Choroid plexus epithelial cell (primary cell): Measurements from ENCODE around the gene CCDC38.

Experiments
- DNase-seq: peaks from one replicate; pipeline ENCODE4 v3.0.0-alpha.2; 2010; ENCODE audit warnings: low read depth
- H3K4me3 ChIP-seq: 2 replicates; pipeline ENCODE4 v1.5.1; 2011; ENCODE audit warnings: low read depth, mild to moderate bottlenecking, control low read depth, low read length, moderate library complexity
- CTCF ChIP-seq: conservative IDR thresholded peaks from 2 replicates; pipeline ENCODE4 v1.5.1; 2011; ENCODE audit warnings: low read depth, mild to moderate bottlenecking, control low read depth, inconsistent platforms, low read length, moderate library complexity

CCDC38 gene

GRCh38 chr12:95919110-95919509 is 23.3 kb downstream of the CCDC38 start:
- TF ChIP-seq CTCF: no peak
- no peak for DNase-seq
- H3K4me3 ChIP-seq: no peak overlapping the region

- H3K4me3 ChIP-seq: no peak overlapping the region
- peak; percentile 92 for TF ChIP-seq CTCF
- DNase-seq: peak; percentile 73
Measured at GRCh38 chr12:95918194-95918993, 24.0 kb downstream of the CCDC38 start.

- DNase-seq: no peak
- no peak overlapping the region for H3K4me3 ChIP-seq
- no peak for TF ChIP-seq CTCF
Measured at GRCh38 chr12:95909871-95910270, 32.5 kb downstream of the CCDC38 start.

- H3K4me3 ChIP-seq: no peak overlapping the region
- TF ChIP-seq CTCF: no peak
- peak; percentile 58 for DNase-seq
Measured at GRCh38 chr12:95908573-95908972, 33.8 kb downstream of the CCDC38 start.

- DNase-seq: no peak
- no peak for TF ChIP-seq CTCF
- no peak overlapping the region for H3K4me3 ChIP-seq
Measured at GRCh38 chr12:95898081-95898480, 44.3 kb downstream of the CCDC38 start.

- no peak overlapping the region for H3K4me3 ChIP-seq
- no peak for DNase-seq
- TF ChIP-seq CTCF: no peak
Measured at GRCh38 chr12:95896846-95897245, 45.6 kb downstream of the CCDC38 start.

GRCh38 chr12:95890958-95891357 is 51.5 kb downstream of the CCDC38 start:
- no peak overlapping the region for H3K4me3 ChIP-seq
- no peak for DNase-seq
- TF ChIP-seq CTCF: no peak
